NOMO-1 treated with DMSO at 0.1 percent for 48 hours (cell line): Measurements from ENCODE around the gene GRB10.

Source experiments
- DNase-seq: peaks from one replicate; lab custom pipeline; 2025; ENCODE audit not compliant: unreplicated experiment; lab: John Stamatoyannopoulos, UW

GRB10 gene

GRCh38 chr7:50641442-50642405 lies 141.0 kb downstream of the GRB10 start:
- no peak for DNase-seq

DNA sequence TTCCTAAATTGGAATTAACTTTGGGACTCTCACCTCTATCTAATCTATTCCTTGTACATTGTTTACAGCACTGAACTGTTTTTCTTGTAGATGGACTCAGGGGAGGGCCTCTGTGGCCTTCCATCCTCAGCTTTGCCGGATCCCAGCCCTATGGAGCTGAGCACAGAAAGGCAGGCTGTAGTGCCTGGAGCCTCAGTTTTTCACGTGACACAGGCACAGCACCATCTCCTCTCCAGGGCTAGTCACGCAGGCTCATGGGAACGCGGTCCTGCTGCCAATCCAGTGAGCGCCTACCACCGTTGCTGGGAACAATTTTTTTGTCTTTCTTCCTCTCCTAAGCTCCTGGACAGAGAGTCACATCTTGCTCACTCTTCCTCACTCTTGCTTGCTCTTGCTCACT lies 141.9 kb downstream of the GRB10 start:
- no peak for DNase-seq

- DNase-seq = no peak
Observed at GRCh38 chr7:50640256-50640655, 142.4 kb downstream of the GRB10 start.

DNA sequence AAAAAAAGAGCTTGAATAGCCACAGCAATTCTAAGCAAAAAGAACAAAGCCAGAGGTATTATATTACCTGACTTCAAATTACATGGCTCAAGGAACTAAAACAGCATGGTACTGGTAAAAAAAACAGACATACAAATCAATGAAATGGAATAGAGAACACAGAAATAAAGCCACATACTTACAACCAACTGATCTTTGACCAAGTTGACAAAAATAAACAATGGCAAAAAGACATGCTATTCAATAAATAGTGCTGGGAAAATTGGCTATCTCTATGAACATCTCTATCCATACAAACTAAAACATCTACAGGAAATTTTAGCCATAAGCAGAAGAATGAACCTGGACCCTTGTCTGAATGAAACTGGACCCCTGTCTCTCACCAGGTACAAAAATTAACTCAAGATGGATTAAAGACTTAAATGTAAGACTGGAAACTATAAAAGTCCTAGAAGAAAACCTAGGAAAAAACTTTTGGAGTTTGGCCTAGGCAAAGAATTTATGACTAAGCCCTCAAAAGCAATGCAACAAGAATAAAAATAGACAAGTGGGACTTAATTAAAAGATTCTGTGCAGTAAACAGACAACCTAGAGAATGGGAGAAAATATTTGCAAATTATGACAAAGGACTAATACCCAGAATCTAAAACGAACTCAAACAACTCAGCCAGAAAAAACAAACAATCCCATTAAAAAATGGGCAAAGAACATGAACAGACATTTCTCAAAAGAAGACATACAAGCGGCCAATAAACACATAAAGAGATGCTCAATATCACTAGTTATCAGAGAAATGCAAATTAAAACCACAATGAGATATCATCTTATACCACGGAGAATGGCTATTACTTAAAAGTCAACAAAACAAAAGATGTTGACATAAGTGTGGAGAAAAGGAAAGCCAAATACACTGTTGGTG lies 144.7 kb downstream of the GRB10 start:
- no peak for DNase-seq

DNA sequence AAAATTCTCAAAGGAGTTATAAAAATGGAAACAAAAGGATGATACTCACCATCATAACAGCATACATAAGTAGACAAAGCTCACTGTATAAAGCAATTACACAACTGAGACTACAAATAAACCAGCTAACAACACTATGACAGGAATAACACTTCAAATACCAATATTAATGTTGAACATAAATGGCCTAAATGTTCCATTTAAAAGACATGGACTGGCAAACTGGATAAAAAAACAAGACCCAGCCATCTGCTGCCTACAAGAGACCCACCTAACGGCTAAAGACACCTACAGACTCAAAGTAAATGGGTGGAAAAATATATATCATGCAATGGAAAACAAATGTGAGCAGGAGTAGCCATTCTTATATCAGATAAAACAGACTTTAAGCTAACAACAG lies 148.3 kb downstream of the GRB10 start:
- no peak for DNase-seq

- no peak for DNase-seq
Observed at GRCh38 chr7:50633414-50633710, 149.3 kb downstream of the GRB10 start.

GRCh38 chr7:50632561-50633413 lies 149.9 kb downstream of the GRB10 start:
- DNase-seq = peak; percentile 36

DNA sequence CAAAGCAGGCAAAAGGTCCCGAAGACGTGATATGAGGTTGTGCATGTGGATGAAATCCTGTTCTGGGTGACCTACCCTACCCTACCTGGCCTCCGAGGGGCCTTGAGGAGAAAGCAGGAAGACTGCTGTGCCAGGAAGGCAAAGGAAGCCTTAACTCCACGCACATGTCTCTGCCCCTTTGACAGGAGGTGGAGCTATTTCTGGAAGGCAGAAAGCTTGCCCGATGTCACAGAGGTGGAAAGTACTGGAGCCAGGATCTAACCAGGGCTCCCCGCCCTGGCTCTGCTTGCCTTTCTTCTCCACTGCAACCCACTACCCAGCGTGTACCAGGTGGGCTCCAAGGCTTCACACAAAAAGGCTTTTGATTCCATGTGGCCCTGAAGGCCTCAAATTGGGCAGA lies 151.1 kb downstream of the GRB10 start:
- DNase-seq = no peak

- DNase-seq = no peak
Observed at GRCh38 chr7:50631100-50631499, 151.6 kb downstream of the GRB10 start.

GRCh38 chr7:50629238-50629901 lies 153.3 kb downstream of the GRB10 start:
- no peak for DNase-seq

DNA sequence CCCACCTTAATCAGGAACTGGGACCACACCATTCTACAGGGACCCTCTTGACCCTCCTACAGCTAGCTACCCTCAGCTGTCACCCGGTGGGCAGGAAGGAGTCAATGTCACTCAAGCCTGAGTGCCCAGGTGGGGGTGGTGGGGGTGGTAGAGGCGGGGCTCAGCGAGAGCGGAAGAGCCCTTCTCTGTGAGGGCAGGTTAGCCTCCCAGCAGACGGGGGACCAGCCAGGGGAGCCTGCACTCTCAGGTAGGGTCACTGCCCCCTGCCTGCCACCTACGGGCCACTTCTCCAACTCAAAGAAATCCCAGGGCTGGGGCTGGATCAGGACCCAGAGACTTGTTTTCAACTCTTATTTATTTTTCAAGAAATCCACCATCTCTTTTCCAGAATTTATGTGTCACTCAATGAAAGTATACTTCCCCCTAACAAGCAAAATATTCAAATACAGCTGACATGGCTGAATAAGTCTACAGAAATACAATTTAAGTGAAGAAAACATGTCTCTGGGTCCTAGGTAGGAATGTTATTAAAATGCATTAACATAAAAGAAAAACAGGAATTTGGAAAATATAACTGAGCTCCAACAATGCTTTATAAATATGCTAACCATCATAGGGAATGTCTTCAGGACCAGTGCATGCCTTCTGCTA lies 154.1 kb downstream of the GRB10 start:
- DNase-seq = no peak

- DNase-seq = no peak
Observed at GRCh38 chr7:50627824-50628361, 154.8 kb downstream of the GRB10 start.

- DNase-seq = no peak
Observed at GRCh38 chr7:50626286-50626685, 156.4 kb downstream of the GRB10 start.

DNA sequence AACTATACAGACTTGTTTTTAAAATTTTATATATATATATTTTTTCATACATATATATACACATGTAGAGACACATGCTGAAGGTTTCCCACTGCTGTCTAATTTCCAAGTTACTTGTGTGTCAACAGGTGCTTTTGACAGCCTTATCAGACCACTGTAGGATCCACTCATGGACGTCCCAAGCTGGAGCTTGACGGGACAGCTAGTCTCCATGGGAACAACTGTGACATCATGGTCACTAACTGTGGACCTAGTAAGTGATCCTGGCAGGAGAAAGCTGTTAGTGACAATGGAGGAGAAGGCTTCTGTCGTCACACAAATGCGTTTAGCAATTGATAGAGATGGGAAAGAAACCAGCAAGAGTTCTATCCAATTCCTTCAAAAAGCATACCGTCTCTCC lies 157.3 kb downstream of the GRB10 start:
- DNase-seq = no peak

- no peak for DNase-seq
Observed at GRCh38 chr7:50622821-50623220, 159.9 kb downstream of the GRB10 start.

DNA sequence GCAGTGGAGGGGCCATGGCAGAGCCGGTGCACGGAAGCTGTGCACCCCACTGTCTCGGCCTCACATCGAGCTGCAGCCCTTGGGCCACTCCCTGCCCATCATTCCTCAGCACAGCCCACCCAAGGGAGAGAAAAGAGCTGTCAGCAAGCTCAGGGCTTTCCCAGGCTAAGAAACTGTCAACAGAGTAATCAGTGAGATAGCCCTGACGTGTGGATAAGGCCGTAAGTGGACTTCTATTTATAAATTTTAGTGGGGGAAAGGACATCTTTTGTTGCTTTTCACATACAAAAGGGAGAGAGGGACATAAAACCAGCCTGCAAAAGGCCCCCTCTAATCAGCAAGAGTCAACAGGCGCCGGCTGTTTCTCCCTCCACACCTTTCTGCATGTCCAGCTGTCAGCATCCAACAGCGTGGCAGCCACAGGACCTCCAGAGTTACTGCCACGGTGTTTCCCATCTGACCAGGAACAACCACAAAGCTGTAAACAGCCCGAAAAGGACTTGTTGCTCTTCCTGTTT lies 160.7 kb downstream of the GRB10 start:
- no peak for DNase-seq

DNA sequence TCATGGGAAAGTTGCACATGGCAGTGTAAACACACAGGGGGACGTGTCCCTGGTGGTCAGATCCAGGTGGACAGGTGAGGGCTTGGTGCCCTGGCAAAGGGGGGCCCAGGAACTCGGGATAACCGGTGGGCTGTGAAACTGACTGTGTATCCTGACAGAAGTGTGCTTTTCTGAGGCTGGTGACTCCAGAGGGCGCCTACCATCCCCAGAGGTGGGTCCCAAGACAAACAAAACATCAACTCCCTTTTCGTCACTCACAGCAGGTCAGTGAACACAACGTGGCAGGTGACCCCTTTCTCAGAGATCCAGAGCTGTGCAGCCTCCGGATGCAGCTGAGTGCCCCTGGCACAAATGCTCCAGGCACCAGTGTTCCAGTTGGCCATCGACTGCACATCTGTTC lies 161.5 kb downstream of the GRB10 start:
- DNase-seq = no peak

DNA sequence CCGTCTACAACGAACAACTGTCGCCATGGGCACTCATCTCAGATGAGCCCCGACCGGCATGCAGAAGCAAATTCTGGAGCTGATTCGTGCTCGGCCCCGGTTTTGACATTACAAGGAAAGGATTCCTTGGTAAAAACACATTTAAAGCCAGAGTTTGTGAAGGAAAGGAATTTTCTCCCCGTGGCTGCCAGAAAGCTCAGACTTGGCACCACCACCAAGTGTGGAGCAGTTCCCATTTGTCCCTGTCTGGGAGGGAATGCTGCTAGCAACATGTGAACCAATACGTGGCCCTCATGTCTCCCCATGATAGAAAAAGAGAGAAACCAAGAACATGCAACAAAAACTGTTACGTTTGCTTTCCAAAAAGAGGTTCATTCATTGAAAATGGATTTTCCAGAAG lies 162.3 kb downstream of the GRB10 start:
- no peak for DNase-seq

- DNase-seq = no peak
Observed at GRCh38 chr7:50619684-50620083, 163.0 kb downstream of the GRB10 start.

DNA sequence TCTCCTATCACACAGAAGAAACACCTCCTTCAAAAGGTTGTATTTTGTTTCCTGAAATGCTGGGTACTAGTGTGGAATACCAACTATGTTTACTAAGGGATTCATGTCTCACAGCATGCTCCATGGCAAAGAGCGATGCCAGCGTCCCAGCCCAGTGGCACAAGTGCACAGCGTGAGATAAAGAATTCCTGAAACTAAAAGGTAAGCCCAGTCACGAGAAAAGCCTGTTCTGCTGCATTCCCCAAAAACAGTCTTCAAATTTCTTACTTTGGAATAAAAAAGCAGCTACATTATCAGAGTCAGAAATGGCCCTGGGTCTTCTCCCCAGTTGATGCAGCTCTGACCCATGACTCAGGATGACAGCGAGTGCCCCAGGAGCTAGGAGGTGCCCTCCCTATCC lies 164.4 kb downstream of the GRB10 start:
- DNase-seq = no peak
